Measurements from ENCODE around the gene ITIH2.
"Not testable (repeated sequence)": the region's sequence is repeated elsewhere in the genome, so short reads cannot be mapped to it uniquely, and the experiment has no call there.

Gene ITIH2

DNA sequence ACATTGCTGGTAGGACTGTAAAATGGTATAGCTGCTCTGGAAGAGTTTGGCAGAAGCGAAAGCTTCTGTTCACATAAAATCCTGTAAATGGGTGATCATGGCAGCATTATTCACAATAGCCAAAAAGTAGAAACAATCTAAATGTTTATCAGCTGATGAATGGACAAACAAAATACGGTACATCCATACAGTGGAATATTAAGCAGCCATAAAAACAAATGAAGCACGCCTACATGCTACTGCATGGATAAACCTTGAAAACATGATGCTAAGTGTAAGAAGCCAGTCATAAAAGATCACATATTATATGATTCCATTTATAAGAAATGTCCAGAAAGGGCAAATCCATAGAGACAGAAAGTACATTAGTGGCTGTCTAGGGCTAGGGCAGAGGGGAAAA is 52.0 kb downstream of the ITIH2 start:
- DNase-seq = no peak

GRCh38 chr10:7756360-7756992 is 53.4 kb downstream of the ITIH2 start:
- DNase-seq = peak; percentile 8 to 20

DNA sequence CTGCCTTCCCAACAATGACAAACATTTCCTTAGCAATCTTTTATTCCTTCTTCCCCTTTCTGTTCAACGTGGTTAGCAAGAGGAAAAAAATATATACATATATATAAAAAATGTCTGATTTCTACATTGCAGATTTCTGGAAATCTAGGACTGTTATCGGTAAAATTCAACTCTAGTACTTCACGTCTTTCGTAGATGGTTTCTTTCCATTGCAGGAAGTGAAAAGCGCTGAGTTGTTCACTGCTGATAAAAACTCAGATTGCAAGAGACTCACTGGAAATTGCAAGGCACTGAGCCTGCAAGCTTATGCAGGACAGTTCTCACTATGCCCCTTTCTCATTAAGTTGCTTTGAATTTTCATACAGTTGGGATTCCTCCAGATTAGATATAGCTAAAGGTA is 60.8 kb downstream of the ITIH2 start:
- no peak for DNase-seq

GRCh38 chr10:7766241-7766640 is 63.1 kb downstream of the ITIH2 start:
- no peak for DNase-seq

DNA sequence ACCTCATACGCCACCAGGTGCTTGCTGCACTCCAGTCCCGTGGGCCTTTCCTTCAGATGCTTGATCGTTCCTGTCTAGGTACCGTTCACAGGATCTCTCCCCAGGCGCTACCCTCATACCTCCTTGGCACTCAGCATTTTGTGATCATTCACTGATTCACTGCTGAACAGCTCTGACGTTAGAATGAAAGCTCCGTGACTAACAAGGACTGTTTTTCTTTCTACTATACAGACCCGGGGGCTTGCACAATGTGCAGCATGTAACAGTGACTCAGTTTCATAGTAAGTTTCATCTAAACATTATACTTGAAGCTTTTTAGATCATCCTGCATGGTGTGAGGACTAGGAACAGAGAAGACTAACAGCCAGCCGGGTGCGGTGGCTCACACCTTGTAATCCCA is 64.1 kb downstream of the ITIH2 start:
- no peak for DNase-seq

GRCh38 chr10:7768417-7768816 is 65.3 kb downstream of the ITIH2 start:
- DNase-seq = no peak

- DNase-seq = no peak
These were observed 71.0 kb downstream of the ITIH2 start for GRCh38 chr10:7773845-7774801.

GRCh38 chr10:7776777-7777176 is 73.7 kb downstream of the ITIH2 start:
- no peak for DNase-seq

DNA sequence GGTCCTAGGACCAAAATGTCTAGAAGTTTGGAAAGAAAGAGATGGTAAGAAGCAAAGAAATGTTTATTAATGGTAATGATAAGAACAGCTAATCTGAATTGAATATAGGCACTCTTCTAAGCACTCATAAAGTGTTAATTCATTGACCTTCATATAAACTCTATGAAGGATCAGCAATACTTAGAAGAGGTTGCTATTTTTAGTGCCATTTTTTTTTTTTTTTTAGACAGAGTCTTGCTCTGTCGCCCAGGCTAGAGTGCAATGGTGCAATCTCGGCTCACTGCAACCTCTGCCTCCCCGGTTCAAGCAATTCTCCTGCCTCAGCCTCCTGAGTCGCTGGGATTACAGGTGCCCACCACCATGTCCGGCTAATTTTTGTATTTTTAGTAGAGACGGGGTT is 79.1 kb downstream of the ITIH2 start:
- DNase-seq = not testable (repeated sequence)

DNA sequence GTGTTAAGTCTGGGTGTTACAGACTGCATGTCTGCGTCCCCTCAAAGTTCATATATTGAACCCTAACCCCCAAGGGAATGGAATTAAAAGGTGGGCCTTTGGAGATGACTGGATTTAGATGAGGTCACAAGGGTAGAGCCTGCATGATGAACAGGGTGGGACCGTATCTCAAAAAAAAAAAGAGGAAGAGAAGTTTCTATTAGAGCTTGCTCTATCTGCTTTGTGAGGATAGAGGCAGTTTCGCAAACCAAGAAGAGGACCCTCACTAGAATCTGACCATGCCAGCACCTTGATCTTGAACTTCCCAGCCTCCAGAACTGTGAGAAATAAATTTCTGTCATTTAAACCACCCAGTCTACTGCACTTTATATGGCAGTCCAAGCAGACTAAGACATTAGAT is 83.3 kb downstream of the ITIH2 start:
- no peak for DNase-seq

DNA sequence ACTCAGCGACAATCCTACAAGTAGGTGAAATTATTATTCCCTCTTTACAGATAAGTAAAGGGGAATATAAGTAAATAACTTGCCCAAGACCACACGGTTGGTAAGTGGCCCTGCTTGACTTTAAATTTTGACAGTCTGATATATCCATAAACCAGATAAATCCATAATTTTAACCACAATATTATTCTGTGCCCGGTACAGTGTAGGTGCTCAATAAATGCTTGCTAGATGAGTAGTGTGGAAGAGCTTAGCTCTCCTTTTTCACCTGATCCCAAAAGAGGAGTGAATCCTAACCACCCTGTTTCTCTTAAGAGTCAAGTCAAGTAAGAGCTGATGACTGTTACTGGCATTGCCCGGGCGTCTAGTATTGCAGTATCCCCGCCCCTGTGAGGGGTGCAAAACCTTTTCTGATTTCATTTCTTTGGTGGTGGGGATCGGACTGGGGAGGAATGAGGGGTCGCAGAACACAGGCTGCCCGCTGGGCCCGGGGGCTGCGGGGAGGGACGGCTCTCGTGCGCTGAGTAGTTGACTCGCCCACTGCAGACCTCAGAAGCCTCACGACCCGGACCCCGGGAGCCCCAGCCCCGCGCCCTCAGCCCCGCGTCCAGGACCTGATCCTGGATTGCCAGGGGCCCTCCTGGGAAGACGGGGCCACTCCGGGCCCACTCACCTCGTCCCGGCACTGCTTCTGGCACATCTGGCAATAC is 84.2 kb downstream of the ITIH2 start:
- peak; percentile 3 to 15 for DNase-seq

DNA sequence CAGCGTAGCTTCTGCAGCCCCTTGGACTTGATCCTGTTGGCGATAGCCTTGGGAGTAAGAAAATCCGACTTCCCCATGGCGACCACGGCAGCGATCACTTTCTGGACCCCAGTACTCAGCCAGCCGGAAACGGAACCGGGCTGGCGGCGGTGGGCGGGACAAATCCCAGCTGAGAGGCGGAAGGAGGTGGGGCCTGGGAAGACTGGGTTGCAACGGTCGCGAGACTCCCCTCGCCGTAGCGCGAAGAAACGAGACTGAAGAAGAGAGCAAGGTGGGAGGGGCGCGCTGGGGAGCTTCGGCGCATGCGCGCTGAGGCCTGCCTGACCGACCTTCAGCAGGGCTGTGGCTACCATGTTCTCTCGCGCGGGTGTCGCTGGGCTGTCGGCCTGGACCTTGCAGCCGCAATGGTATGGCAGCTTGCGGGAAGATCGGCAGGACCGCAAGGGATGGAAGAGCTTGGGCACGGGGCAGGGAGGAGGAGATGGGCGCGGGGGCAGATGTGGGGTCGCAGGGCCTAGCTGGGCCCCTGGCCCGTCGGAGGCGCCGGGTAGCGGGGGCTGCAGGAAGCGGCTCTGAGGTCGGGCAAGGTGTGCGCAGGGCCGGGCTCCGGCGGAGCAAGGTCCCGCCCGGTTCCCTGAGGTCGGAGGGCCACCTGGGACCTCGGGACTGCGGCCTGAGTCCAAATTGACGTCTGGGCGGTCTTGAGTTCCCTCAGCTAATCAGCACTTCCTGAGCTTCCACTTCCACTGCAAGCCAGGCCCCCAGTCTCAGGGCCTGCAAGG is 84.9 kb downstream of the ITIH2 start, which contains the start of the genes ATP5F1C and KIN:
Gene ATP5F1C, plus strand, starts transcription at position 321 of the 782 bp plus-strand sequence. Its CDS starts 31 bp downstream, at position 352.
Gene KIN, minus strand, starts transcription at position 137 of the 782 bp plus-strand sequence. Its CDS starts 60 bp downstream, at position 77.
- DNase-seq = peak; percentile 97 to 98

- DNase-seq = no peak
These were observed 85.6 kb downstream of the ITIH2 start for GRCh38 chr10:7788639-7789286.

DNA sequence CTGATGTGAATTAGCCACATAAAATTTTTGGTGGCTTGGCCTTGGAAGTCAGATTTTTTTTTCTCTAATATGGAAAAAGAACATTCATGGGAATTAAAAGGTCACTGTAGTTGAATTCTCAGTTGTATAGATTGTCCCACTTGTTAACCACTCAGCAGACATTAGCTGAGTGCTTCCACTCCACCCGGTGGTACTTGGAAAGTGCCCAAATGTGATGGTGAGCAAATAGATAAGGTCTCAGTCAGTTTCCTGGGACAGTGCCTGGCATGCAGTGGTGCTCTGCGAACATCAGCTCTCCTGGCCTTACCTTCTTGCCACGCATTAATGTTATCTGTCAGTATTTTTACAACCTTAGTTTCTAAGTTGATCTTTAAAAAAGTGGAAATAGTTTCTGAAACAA is 86.3 kb downstream of the ITIH2 start:
- no peak for DNase-seq

GRCh38 chr10:7792541-7792940 is 89.4 kb downstream of the ITIH2 start:
- DNase-seq = no peak

- DNase-seq = no peak
These were observed 91.3 kb downstream of the ITIH2 start for GRCh38 chr10:7794251-7795026.

DNA sequence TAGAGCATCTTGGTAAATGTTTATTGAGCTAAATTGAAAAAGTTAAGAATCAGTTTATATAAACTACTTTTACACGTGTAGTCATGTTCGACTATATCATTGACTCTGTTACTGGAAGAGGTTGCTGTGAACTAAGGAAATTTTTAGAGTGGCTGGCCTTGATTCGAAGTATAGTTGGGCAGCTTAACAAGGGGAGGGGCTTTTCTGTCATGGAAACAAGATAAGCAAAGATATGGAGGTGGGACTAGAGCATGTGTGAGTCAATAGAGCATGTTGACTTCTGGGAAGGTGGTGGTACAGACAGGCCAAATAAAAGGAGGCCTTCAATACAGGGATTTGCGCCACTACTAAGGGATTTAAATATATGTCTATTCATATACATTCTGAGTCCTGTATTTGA is 92.5 kb downstream of the ITIH2 start:
- DNase-seq = no peak

DNA sequence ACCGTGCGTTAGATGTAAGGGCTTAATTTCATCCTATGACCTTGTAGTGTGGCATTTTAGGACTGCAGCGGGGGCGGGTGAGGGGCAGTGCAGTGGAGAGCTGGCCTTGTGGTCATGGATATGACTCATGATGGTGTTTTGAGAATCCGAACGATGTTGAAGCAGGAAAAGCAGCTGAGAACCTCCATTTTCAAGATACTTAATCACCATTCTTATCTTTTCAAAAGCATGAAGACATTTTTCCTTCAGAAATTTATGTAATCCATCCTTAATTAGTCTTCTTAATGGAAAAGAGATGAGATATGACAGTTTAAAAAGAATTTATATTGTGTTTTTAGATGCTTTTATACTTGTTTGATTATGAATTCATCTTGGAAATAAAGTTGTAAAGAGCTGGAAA is 94.5 kb downstream of the ITIH2 start:
- DNase-seq = peak in 1 of 2 experiments; percentile 26
